ENCODE data around the gene GPRC6A.

Gene GPRC6A

GRCh38 chr6:116828983-116829382, at the start of gene GPRC6A:
TSS of gene GPRC6A (minus strand) at chr6:116829083. CDS start at chr6:116829013, 70 bp downstream.
- no peaks in the 10 kb centered on the region for H3K36me3 ChIP-seq (ENCODE audit: insufficient read depth)
- H2AFZ ChIP-seq (ENCODE audit: low read depth): no peak within 1 kb of the TSS
- TF ChIP-seq CTCF (conservative IDR thresholded peaks at IDR 0.05; ENCODE audit: low read depth, low read length): no peak
- H3K9ac ChIP-seq: no peak within 1 kb of the TSS
- no peaks in the 10 kb centered on the region for H3K4me1 ChIP-seq (ENCODE audit: low read depth, poor library complexity, severe bottlenecking)
- H4K20me1 ChIP-seq (ENCODE audit: insufficient read depth): no peaks in the 10 kb centered on the region
- no peak within 1 kb of the TSS for H3K4me3 ChIP-seq (IDR thresholded peaks at IDR 0.05; ENCODE audit: insufficient read depth, low read depth, low read length)
- no peak within 1 kb of the TSS for H3K4me2 ChIP-seq
- H3K27me3 ChIP-seq (ENCODE audit: insufficient read depth, low read depth): no peaks in the 10 kb centered on the region
- no peaks in the 10 kb centered on the region for H3K79me2 ChIP-seq (ENCODE audit: insufficient read depth, low read depth)
- H3K27ac ChIP-seq: no peak within 1 kb of the TSS

- no peaks in the 10 kb centered on the region for H4K20me1 ChIP-seq (ENCODE audit: insufficient read depth)
- H3K27me3 ChIP-seq (ENCODE audit: insufficient read depth, low read depth): no peaks in the 10 kb centered on the region
These were observed 48.9 kb upstream of the GPRC6A start for GRCh38 chr6:116877743-116878142.

GRCh38 chr6:116876635-116877611, 48.0 kb upstream of the GPRC6A start, which contains the start of gene RFX6:
TSS of gene RFX6 (plus strand) at chr6:116877242. CDS start at chr6:116877276, 34 bp downstream.
- H3K9ac ChIP-seq: no peak within 1 kb of the TSS
- TF ChIP-seq CTCF (conservative IDR thresholded peaks at IDR 0.05; ENCODE audit: low read depth, low read length): no peak
- no peaks in the 10 kb centered on the region for H3K36me3 ChIP-seq (ENCODE audit: insufficient read depth)
- H4K20me1 ChIP-seq (ENCODE audit: insufficient read depth): no peaks in the 10 kb centered on the region
- H3K4me2 ChIP-seq: no peak within 1 kb of the TSS
- H3K4me1 ChIP-seq (ENCODE audit: low read depth, poor library complexity, severe bottlenecking): no peaks in the 10 kb centered on the region
- no peaks in the 10 kb centered on the region for H3K79me2 ChIP-seq (ENCODE audit: insufficient read depth, low read depth)
- no peak within 1 kb of the TSS for H3K4me3 ChIP-seq (IDR thresholded peaks at IDR 0.05; ENCODE audit: insufficient read depth, low read depth, low read length)
- H3K27me3 ChIP-seq (ENCODE audit: insufficient read depth, low read depth): no peaks in the 10 kb centered on the region
- H2AFZ ChIP-seq (ENCODE audit: low read depth): no peak within 1 kb of the TSS
- no peak within 1 kb of the TSS for H3K27ac ChIP-seq

More at GRCh38 chr6:116877743-116878142, 48.9 kb upstream of the GPRC6A start:
- no peak for TF ChIP-seq CTCF (conservative IDR thresholded peaks at IDR 0.05; ENCODE audit: low read depth, low read length)
- no peak overlapping the region for H3K4me2 ChIP-seq
- H3K9ac ChIP-seq: no peak overlapping the region
- no peak overlapping the region for H3K27ac ChIP-seq
- H3K4me1 ChIP-seq (ENCODE audit: low read depth, poor library complexity, severe bottlenecking): no peaks in the 10 kb centered on the region
- no peaks in the 10 kb centered on the region for H3K36me3 ChIP-seq (ENCODE audit: insufficient read depth)
- H3K79me2 ChIP-seq (ENCODE audit: insufficient read depth, low read depth): no peaks in the 10 kb centered on the region
- no peak overlapping the region for H3K4me3 ChIP-seq (IDR thresholded peaks at IDR 0.05; ENCODE audit: insufficient read depth, low read depth, low read length)
- no peak overlapping the region for H2AFZ ChIP-seq (ENCODE audit: low read depth)

- TF ChIP-seq CTCF (conservative IDR thresholded peaks at IDR 0.05; ENCODE audit: low read depth, low read length): no peak
- no peaks in the 10 kb centered on the region for H3K36me3 ChIP-seq (ENCODE audit: insufficient read depth)
- H2AFZ ChIP-seq (ENCODE audit: low read depth): no peak overlapping the region
- no peak overlapping the region for H3K27ac ChIP-seq
- H3K4me3 ChIP-seq (IDR thresholded peaks at IDR 0.05; ENCODE audit: insufficient read depth, low read depth, low read length): no peak overlapping the region
- no peak overlapping the region for H3K4me2 ChIP-seq
- H3K4me1 ChIP-seq (ENCODE audit: low read depth, poor library complexity, severe bottlenecking): no peaks in the 10 kb centered on the region
- H3K27me3 ChIP-seq (ENCODE audit: insufficient read depth, low read depth): no peaks in the 10 kb centered on the region
- H4K20me1 ChIP-seq (ENCODE audit: insufficient read depth): no peaks in the 10 kb centered on the region
- no peaks in the 10 kb centered on the region for H3K79me2 ChIP-seq (ENCODE audit: insufficient read depth, low read depth)
- H3K9ac ChIP-seq: no peak overlapping the region
These were observed 47.2 kb upstream of the GPRC6A start for GRCh38 chr6:116876107-116876506.

All from KMS-11 (cell line).